GM12872 (cell line): ENCODE data around the gene ATP8B4.

Experiments
- TF ChIP-seq, protein P1 (sequence below): IDR thresholded peaks from 3 replicates; pipeline ENCODE4 v1.5.1; 2011; ENCODE audit warnings: low read depth, mild to moderate bottlenecking, low read length, moderate library complexity; ENCODE audit not compliant: insufficient read depth

Gene ATP8B4

DNA sequence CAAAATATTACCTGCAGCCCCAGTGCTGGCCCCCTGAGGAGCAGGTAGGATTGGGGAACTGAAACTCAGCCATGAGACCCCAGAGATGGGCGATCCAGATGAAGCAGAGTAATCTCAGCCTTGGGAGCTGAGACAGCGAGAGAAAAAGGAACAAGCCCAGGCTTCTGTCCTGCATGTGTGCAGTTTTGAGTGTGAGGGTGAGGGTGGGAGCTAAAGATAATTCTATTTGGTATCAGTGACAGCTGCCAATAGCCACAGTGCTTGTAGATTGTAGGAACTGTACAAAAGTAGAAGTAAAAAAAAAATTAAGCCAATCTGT is 5.9 kb downstream of the ATP8B4 start:
- TF ChIP-seq, protein P1, sequence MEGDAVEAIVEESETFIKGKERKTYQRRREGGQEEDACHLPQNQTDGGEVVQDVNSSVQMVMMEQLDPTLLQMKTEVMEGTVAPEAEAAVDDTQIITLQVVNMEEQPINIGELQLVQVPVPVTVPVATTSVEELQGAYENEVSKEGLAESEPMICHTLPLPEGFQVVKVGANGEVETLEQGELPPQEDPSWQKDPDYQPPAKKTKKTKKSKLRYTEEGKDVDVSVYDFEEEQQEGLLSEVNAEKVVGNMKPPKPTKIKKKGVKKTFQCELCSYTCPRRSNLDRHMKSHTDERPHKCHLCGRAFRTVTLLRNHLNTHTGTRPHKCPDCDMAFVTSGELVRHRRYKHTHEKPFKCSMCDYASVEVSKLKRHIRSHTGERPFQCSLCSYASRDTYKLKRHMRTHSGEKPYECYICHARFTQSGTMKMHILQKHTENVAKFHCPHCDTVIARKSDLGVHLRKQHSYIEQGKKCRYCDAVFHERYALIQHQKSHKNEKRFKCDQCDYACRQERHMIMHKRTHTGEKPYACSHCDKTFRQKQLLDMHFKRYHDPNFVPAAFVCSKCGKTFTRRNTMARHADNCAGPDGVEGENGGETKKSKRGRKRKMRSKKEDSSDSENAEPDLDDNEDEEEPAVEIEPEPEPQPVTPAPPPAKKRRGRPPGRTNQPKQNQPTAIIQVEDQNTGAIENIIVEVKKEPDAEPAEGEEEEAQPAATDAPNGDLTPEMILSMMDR, result no peak

DNA sequence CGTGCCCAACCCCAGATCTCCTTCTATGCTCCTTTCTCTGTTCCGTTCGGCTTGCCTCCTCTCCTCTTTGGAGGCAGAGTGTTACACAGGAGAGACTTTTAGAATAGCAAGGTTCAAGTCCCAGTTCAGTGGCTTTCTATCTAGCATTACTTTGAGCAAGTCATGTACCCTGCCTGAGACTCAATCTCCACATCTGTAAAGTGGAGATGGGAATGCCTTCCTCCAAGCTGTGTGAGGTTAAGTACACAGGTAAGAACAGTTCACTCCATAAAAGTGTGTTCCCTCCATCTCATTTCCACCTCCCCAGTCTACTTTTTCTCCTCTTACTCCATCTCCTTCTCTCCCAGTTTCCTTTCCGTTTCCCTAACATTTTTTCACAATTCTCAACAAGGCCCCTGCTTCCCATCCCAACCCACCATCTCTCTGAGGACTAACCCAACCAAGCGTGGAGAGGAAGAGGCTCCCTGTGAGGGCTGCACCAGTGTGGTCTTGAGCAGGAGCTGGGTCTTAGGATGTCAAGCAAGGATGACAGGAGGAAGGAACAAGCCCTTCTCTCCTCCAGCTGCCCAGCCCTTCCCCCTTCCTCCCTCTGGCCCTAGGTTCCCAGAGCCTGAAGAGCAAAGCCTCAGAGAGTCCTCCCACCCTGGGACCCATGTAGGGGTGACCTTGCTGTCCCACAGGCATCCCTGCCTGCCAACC is 6.4 kb downstream of the ATP8B4 start:
- TF ChIP-seq, protein P1, result no peak

DNA sequence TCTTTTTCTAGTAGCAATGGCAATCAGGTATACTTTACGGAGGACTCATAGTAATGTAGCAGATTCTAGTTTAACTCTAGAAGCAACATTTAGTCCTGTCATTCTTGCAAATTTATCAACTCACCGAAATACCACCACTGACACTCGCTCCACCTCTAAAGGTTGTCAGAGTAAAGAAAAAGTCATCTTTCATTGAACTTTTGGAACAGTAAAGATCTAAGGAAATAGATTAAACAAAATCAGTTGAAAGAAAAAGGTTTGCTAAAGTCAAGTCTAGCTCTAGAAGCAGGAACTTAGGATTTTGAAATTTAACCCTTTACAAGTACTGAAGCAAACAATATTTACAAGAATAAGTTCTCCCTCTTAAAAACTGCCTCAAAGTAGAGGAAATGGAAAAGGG is 8.7 kb downstream of the ATP8B4 start:
- TF ChIP-seq, protein P1, result no peak

DNA sequence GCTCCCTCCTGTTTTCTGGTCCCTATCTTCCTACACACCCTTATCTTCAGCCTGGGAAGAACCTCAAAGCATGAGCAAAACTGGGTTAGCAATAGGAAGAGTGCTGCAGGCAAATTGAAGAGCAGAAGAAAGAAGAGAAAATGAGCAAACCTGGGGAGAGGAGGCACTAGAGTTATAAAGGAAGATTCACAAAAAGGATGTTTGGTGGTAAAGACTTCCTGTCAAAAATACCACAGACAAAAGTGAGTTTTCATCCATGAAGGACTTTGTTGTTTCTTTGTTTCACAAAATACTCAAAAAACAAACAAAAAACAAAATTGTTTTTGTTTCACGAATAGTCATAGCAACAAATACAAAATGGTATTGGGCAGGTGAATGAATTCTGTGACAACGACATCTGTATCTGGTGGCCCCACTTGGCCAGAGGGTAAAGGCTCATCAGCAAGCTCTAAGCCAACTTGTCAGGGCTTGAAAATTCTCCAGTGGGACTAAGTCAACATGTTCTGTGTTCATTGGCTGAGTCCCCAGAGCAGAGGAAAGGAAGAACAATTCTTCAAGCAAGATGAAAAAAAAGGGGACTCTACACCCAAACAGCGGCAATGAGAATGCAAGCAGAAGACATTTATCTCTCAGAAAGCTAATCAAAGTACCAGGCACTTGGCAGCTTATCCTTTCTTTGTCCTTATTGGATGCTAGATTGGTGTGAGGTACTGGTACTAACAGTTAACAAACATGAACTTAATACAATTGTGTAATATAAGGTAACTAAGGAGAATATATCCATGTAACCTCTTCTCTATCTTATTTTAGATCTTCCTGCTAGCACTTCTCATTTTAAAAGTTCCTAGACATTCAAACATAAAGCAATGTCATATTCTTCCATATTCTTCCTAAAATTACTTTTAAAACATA is 9.7 kb downstream of the ATP8B4 start:
- TF ChIP-seq, protein P1, result no peak

DNA sequence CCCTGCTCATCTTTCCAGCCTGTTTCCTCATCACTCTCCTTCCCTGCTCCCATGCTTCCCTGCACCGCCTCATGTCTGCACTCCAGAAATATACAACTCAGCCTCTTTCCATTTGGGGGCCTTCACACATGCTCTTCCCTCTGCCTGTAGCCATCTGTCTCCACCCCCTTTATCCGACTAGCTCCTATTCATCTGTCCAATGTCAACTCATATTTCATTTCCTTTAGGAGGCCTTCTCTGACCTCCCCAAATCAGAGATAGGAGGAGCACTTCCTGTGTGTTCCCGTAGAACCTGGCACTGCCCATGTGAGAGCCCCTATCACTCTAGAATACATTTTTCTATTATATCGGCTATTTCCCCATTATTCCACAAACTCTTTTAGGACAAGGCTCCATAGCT is 10.6 kb downstream of the ATP8B4 start:
- TF ChIP-seq, protein P1, result no peak

DNA sequence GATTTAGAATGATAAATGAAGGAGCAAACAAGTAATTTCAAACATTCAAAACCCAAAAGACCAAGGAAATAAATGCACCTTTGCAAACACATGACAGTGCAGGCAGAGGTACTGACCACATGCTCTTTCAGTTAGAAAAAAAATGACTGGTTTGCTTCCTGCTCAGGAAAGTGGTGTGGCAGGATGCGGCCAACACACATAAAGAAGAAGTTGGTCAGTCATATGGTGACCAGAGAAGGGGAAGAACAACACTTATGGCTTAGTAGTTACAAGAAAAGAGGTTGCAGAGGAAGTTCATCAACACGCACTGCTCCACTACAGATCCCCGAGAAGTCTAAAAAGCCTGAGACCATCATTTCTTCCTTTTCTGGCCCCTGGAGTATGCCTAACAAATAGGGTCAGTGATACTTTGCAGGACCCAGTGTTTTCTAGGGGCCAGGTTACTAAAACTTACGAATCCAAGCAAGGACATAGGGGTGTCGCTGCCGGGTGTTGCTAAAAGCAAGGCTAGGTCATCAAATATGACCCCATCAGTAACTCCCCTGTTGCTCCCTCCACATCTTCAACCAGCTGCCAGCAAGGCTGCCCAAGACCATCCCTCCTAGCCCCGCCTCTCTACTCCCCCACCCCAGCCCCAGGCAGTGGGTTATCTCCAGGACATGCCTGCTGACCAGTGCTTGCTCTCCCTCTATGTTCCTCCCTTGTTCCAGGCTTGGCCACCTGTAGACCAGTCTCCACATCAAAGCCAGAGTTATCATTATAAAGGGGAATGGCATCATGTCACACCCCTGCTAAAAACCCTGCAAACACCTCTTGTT is 11.2 kb downstream of the ATP8B4 start:
- TF ChIP-seq, protein P1, result no peak

DNA sequence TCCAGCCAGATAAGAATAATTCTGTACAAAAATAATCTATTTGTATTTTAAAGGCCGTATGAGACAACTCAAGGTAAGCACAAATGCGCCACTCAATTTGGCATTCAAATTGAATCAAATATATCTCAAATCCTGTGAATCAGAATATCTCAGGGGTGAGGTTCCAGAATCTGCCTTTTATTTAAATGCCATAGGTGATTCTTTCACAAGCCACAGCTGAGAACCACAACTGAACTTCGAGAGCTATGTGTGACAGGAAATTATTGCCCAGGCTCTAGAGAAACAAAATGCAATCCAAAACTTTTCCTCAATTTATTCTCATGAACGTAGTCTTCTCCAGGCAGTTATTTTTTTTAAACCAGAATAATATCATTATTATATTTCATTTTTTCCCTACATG is 11.9 kb downstream of the ATP8B4 start:
- TF ChIP-seq, protein P1, result no peak
